ENCODE data around the gene ADI1. TPM values are rescaled to one million over a fixed set of nuclear protein-coding genes. Genes with fewer than 3 reads are reported as not detected.
"Not testable (repeated sequence)": the region's sequence is repeated elsewhere in the genome, so short reads cannot be mapped to it uniquely, and the experiment has no call there.

Gene ADI1
- total RNA-seq, 2 donors from 2014 or later: 23.6 to 24.7 TPM

- Mint-ChIP-seq H3K9me3 (no peaks in the 10 kb centered on the region), H3K4me1 (ENCODE audit: low read depth in 2 of 2) (peaks cover 19 to 39% of the 10 kb centered on the region in 2 donors), H3K27me3 (no peaks in the 10 kb centered on the region), H3K4me3 (peak overlapping the region; percentile 94), H3K36me3 (peaks cover 22% of the 10 kb centered on the region), H3K27ac (peak overlapping the region; percentile 80 to 91)
- DNase-seq (ENCODE audit: low spot score) (peak; percentile 99), ATAC-seq (peak; percentile 89 to 93)
These were observed 656 bp downstream of the ADI1 start for GRCh38 chr2:3518496-3519254.

- Mint-ChIP-seq H3K27me3 (no peaks in the 10 kb centered on the region), H3K36me3 (peaks cover 22% of the 10 kb centered on the region), H3K4me3 (peak overlapping the region; percentile 94), H3K4me1 (ENCODE audit: low read depth in 2 of 2) (peaks cover 19 to 39% of the 10 kb centered on the region in 2 donors), H3K9me3 (no peaks in the 10 kb centered on the region), H3K27ac (peak overlapping the region; percentile 80 to 91)
- ATAC-seq (no peak), DNase-seq (ENCODE audit: low spot score) (no peak)
These were observed 1.3 kb downstream of the ADI1 start for GRCh38 chr2:3517948-3518495.

GRCh38 chr2:3516831-3517230 is 2.5 kb downstream of the ADI1 start:
- no peak overlapping the region for H3K27ac Mint-ChIP-seq
- H3K9me3 Mint-ChIP-seq: no peaks in the 10 kb centered on the region
- H3K4me3 Mint-ChIP-seq: no peak overlapping the region
- H3K27me3 Mint-ChIP-seq: no peaks in the 10 kb centered on the region
- peaks cover 26% of the 10 kb centered on the region for H3K36me3 Mint-ChIP-seq
- ATAC-seq (no peak), DNase-seq (ENCODE audit: low spot score) (no peak)
- peaks cover 18 to 38% of the 10 kb centered on the region in 2 donors for H3K4me1 Mint-ChIP-seq (ENCODE audit: low read depth in 2 of 2)

- not testable (repeated sequence) for ATAC-seq; H3K9me3 Mint-ChIP-seq; DNase-seq (ENCODE audit: low spot score); H3K4me3 Mint-ChIP-seq; H3K27me3 Mint-ChIP-seq
- Mint-ChIP-seq H3K27ac (peak overlapping the region in 1 of 2 donors; percentile 1), H3K4me1 (ENCODE audit: low read depth in 2 of 2) (peaks cover 7 to 24% of the 10 kb centered on the region in 2 donors), H3K36me3 (peaks cover 28% of the 10 kb centered on the region)
These were observed 3.9 kb downstream of the ADI1 start for GRCh38 chr2:3515438-3515837.

- ATAC-seq: no peak
- no peaks in the 10 kb centered on the region for H3K27me3 Mint-ChIP-seq
- H3K36me3 Mint-ChIP-seq: peaks cover 28% of the 10 kb centered on the region
- no peak overlapping the region for H3K4me3 Mint-ChIP-seq
- peaks cover 0 to 15% of the 10 kb centered on the region in 2 donors for H3K4me1 Mint-ChIP-seq (ENCODE audit: low read depth in 2 of 2)
- no peaks in the 10 kb centered on the region for H3K9me3 Mint-ChIP-seq
- no peak for DNase-seq (ENCODE audit: low spot score)
- H3K27ac Mint-ChIP-seq: no peak overlapping the region
These were observed 6.1 kb downstream of the ADI1 start for GRCh38 chr2:3513026-3513810.

- Mint-ChIP-seq H3K9me3 (no peaks in the 10 kb centered on the region), H3K4me3 (no peak overlapping the region), H3K27me3 (no peaks in the 10 kb centered on the region), H3K27ac (no peak overlapping the region), H3K4me1 (ENCODE audit: low read depth in 2 of 2) (peaks cover 0 to 6% of the 10 kb centered on the region in 2 donors), H3K36me3 (peaks cover 35% of the 10 kb centered on the region)
- ATAC-seq (no peak), DNase-seq (ENCODE audit: low spot score) (no peak)
These were observed 7.2 kb downstream of the ADI1 start for GRCh38 chr2:3512086-3512485.

GRCh38 chr2:3505771-3506170 is 13.6 kb downstream of the ADI1 start:
- no peak for ATAC-seq

GRCh38 chr2:3504741-3505140 is 14.6 kb downstream of the ADI1 start:
- Mint-ChIP-seq H3K36me3 (peaks cover 24% of the 10 kb centered on the region), H3K27ac (no peak overlapping the region)

More at GRCh38 chr2:3505771-3506170, 13.6 kb downstream of the ADI1 start:
- peaks cover 24% of the 10 kb centered on the region for H3K36me3 Mint-ChIP-seq
- no peak overlapping the region for H3K4me3 Mint-ChIP-seq
- no peaks in the 10 kb centered on the region for H3K9me3 Mint-ChIP-seq
- H3K27me3 Mint-ChIP-seq: no peaks in the 10 kb centered on the region
- DNase-seq (ENCODE audit: low spot score): no peak
- no peak overlapping the region for H3K27ac Mint-ChIP-seq
- peaks cover 0 to 9% of the 10 kb centered on the region in 2 donors for H3K4me1 Mint-ChIP-seq (ENCODE audit: low read depth in 2 of 2)

GRCh38 chr2:3503483-3503882 is 15.8 kb downstream of the ADI1 start:
- Mint-ChIP-seq H3K27me3 (no peaks in the 10 kb centered on the region), H3K36me3 (peaks cover 24% of the 10 kb centered on the region)
- no peak for ATAC-seq

More at GRCh38 chr2:3504741-3505140, 14.6 kb downstream of the ADI1 start:
- Mint-ChIP-seq H3K4me3 (no peak overlapping the region), H3K9me3 (no peaks in the 10 kb centered on the region), H3K27me3 (no peaks in the 10 kb centered on the region), H3K4me1 (ENCODE audit: low read depth in 2 of 2) (peaks cover 0 to 9% of the 10 kb centered on the region in 2 donors)
- ATAC-seq (no peak), DNase-seq (ENCODE audit: low spot score) (no peak)

GRCh38 chr2:3503046-3503445 is 16.3 kb downstream of the ADI1 start:
- Mint-ChIP-seq H3K27me3 (no peaks in the 10 kb centered on the region), H3K27ac (peak overlapping the region in 1 of 2 donors; percentile 43), H3K4me1 (ENCODE audit: low read depth in 2 of 2) (peaks cover 0 to 9% of the 10 kb centered on the region in 2 donors), H3K36me3 (peaks cover 24% of the 10 kb centered on the region), H3K9me3 (no peaks in the 10 kb centered on the region), H3K4me3 (no peak overlapping the region)
- DNase-seq (ENCODE audit: low spot score) (no peak), ATAC-seq (no peak)

More at GRCh38 chr2:3503483-3503882, 15.8 kb downstream of the ADI1 start:
- DNase-seq (ENCODE audit: low spot score): no peak
- Mint-ChIP-seq H3K9me3 (no peaks in the 10 kb centered on the region), H3K27ac (peak overlapping the region in 1 of 2 donors; percentile 43), H3K4me1 (ENCODE audit: low read depth in 2 of 2) (peaks cover 0 to 9% of the 10 kb centered on the region in 2 donors), H3K4me3 (no peak overlapping the region)

- Mint-ChIP-seq H3K27ac (no peak overlapping the region), H3K4me3 (no peak overlapping the region), H3K27me3 (no peaks in the 10 kb centered on the region), H3K36me3 (peaks cover 11% of the 10 kb centered on the region), H3K4me1 (ENCODE audit: low read depth in 2 of 2) (peaks cover 0 to 9% of the 10 kb centered on the region in 2 donors), H3K9me3 (no peaks in the 10 kb centered on the region)
- DNase-seq (ENCODE audit: low spot score) (no peak), ATAC-seq (no peak)
These were observed 18.9 kb downstream of the ADI1 start for GRCh38 chr2:3500326-3500899.

- H3K36me3 Mint-ChIP-seq: peaks cover 5% of the 10 kb centered on the region
- H3K27me3 Mint-ChIP-seq: no peaks in the 10 kb centered on the region
- no peak overlapping the region for H3K4me3 Mint-ChIP-seq
- no peak overlapping the region for H3K27ac Mint-ChIP-seq
- no peaks in the 10 kb centered on the region for H3K9me3 Mint-ChIP-seq
- ATAC-seq: no peak
- no peak for DNase-seq (ENCODE audit: low spot score)
- peaks cover 0 to 9% of the 10 kb centered on the region in 2 donors for H3K4me1 Mint-ChIP-seq (ENCODE audit: low read depth in 2 of 2)
These were observed 20.4 kb downstream of the ADI1 start for GRCh38 chr2:3498783-3499394.

- H3K27ac Mint-ChIP-seq; H3K4me1 Mint-ChIP-seq (ENCODE audit: low read depth in 2 of 2); H3K9me3 Mint-ChIP-seq; DNase-seq (ENCODE audit: low spot score); ATAC-seq; H3K4me3 Mint-ChIP-seq; H3K36me3 Mint-ChIP-seq; H3K27me3 Mint-ChIP-seq: not testable (repeated sequence)
These were observed 22.6 kb downstream of the ADI1 start for GRCh38 chr2:3496708-3497080.
